Posterior cingulate gyrus (tissue), 11 donors: ENCODE results near the gene LSM4.

ENCODE experiments used
- DNase-seq, 10 donors: peaks; one replicate each; pipeline versions ENCODE4 v3.0.0 to v3.0.0-alpha.2; 2020 to 2021; ENCODE audit warnings: mixed read lengths in 3 of 10
- intact Hi-C: fragments of 100-400 bp; cut with DNase I; formaldehyde crosslinking; loops from one replicate; pipeline ENCODE4 v1.15.1; 2023

Gene LSM4

DNA sequence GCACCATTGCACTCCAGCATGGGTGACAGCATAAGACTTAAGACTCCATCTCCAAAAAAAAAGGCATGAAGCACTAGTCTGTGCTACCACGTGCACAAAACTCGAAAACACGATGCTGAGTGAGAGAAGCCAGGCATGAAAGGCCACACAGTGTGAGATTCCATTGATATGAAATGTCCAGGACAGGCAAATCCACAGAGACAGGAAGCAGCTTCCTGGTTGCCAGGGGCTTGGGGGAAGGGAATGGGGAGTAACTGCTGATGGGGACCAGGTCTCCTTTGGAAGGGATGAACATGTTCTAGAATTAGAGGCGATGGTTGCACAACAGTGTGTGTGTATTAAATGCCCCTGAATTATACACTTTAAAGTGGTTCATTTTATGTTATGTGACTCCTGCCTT is 25.6 kb downstream of the LSM4 start:
- intact Hi-C loops = no loop called here
- DNase-seq = no peak

DNA sequence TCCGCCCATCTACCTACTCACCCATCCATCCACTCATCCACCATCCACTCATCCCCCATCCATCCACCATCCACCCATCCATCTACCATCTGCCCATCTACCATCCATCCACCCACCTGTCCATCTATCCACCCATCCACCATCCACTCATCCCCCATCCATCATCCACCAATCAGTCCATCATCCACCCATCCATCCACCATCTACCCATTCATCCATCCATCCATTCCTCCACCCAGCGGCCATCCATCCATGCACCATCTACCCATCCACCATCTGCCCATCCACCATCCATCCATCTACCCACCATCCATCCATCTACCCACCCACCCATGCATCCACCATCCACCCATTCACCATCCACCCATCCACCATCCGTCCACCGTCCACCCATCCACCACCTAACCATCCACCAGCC is 27.8 kb downstream of the LSM4 start:
- DNase-seq = no peak
- intact Hi-C loops = no loop called here

DNA sequence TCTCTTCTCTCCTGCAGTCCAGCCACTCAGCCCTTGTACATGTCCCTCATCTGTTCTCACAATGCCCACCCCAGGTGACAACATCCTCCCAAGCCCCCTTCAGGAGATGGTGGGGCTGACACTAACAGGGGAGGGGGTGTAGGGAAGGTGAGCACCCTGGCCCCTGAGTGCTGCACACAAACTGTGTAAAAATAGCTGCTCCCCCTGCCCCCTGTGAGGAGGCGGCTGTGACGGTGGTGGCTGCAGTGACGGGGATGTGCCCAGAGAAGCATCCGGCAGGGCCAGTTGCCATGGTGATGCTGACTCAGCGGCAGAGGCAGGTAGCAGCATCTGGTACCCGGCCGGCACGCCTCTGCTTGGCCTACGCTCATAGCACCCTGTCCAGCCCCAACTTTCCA is 28.4 kb downstream of the LSM4 start:
- intact Hi-C loops = no loop called here
- peak in 9 of 10 donors; percentile 43 to 98 (median 86) for DNase-seq

DNA sequence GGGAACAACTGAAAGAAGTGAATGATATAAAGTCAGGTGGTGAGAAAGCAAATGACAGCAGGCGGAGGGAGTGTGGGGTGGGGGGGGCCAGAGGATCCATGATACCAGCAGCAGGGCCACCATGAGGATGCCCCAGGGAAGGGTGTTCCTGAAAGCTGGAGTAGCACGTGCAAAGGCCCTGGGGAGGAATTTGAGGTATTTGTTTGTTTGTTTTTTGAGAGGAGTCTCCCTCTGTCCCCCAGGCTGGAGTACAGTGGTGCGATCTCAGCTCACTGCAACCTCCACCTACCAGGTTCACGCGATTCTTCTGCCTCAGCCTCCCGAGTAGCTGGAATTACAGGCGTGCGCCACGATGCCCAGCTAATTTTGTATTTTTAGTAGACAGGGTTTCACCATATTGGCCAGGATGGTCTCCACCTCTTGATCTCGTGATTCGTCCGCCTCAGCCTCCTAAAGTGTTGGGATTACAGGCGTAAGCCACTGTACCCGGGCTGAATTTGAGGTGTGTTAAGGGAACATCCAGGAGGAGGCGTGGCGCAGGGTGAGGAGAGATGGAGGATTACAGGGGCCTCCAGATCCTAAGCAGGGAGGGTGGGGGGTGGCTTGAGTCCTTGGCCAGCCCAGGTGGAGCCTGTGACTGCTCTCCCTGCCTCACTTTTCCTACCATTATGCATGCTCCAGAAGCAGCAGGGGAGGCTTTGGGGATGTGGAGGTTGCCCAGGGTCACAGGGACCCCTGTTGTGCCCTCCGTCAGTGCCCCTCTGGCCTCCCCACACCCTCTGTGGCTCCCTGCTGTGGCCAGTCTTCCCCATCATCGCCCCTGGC is 29.0 kb downstream of the LSM4 start:
- intact Hi-C loops = no loop called here
- DNase-seq = peak in 1 of 10 donors; percentile 17

DNA sequence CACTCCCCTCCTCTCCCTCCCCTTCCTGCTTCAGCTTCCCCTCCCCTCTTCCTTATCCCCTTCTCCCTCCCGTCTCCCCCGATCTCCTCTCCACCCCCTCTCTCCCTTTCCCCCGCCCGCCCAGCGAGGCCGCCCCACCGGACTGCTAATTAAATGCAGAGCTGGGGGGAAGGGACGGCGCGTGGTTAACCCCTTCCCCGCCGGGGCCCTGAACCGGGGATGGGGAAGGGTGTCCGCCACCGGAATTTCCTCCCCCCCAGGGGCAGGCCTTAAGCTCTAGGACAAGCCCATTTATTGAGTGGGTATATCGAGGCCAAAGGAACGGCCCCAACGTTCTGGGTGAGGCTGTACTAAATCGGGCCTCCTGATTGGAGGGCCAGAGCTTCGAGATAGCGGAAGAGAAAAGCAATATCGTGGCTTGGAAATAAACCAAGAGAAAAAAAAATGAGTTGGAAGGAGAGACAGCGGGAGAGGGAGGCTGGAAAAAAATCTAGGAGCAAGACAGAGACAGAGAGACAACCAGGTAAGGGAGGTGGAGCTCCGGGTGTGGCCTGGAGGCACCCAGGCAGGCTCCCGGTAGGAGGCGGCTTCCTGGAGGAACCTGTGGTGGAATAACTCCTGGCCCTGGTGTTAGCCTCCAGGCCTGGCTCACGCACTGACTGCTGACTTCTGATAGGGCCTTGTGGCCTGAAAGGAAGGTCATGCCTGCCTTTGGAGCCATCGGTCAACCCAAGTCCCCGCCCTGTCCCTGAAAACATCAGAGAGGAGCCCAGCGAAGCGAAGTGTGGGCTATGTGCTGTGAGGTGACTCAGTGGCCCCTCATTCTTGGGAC is 29.9 kb downstream of the LSM4 start:
- DNase-seq = peak; percentile 49 to 94 (median 76)
- intact Hi-C loops = no loop called here

DNA sequence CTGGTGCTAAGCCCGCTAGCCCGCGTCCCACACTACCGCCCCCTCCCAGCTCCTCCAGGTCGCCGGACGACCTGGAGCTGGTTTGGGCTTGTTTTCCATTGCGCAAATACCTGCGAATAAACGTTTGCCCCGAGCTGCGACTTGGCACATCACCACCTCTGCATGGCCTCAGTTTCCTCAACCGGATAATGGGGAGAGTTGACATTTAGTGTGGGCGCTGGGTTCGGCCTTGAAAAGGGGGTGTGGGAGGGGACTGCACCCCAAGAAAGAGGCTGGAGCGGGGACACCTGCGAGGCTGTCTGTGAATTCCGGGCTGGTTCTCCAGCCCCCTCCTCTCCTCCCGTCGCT is 30.4 kb downstream of the LSM4 start:
- intact Hi-C loops = no loop called here
- DNase-seq = no peak

DNA sequence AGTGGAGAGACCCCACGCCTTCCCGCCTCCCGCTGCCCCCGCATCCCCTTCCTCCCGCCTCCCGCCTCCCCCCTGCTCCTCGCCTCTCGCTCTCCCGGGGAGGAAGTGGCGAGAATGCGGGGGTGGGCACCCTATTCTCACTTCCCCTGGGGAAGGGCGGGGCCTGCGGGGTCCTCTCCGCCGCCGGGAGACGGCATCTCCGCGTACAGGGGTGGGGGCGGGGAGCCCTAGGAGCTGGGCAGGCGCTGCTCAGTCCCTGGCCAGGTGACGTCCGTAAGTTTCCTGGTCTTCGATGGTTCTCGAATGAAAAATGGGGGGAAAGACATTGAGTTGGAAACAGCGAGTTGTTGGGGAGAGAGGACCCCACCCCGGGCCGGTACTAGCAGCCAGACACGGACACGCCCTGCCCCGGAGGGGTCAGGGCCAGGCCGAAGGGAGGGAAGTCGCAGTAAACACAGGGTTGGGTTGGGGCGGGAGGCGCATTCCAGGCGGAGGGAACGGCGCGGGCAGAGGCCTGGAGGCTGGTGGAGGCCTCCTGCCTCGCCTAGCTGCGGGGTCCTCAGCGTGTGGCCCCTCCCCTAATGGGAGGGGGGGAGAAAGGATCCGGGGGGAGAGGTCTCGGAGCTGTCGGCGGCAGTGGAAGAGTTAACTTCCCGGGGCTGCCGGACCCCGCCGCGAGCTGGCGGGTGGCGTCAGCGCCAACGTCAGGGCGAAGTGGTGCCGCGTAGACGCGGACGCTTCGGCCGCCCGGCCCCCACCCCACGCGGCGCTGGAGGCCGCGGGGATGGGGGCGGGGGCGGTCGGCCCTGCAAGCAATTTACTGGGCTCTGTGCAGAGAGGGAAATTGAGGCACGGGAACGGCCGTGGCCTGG is 31.1 kb downstream of the LSM4 start:
- DNase-seq = peak; percentile 66 to 96 (median 80)
- intact Hi-C loops = no loop called here

DNA sequence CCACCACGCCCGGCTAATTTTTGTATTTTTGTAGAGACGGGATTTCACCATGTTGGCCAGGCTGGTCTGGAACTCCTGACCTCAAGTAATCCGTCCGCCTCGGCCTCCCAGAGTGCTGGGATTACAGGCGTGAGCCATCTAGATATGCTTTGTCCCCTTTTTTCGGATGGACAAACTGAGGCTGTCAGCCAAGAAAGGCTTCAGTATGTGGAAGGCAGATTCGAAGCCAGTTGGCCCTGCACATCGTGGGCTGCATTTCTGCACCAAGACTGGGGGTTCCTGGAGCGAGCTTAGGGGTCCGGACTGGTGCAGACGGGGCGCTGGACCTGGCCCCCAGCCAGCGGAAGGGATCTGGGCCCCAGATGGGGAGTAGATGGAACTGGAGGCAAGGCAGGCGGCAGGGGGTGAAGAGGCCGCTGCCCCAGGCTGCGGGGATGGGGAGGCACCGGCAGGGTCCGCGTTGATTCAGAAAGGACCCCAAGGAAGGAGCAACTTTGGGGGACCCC is 31.8 kb downstream of the LSM4 start:
- intact Hi-C loops = no loop called here
- no peak for DNase-seq

DNA sequence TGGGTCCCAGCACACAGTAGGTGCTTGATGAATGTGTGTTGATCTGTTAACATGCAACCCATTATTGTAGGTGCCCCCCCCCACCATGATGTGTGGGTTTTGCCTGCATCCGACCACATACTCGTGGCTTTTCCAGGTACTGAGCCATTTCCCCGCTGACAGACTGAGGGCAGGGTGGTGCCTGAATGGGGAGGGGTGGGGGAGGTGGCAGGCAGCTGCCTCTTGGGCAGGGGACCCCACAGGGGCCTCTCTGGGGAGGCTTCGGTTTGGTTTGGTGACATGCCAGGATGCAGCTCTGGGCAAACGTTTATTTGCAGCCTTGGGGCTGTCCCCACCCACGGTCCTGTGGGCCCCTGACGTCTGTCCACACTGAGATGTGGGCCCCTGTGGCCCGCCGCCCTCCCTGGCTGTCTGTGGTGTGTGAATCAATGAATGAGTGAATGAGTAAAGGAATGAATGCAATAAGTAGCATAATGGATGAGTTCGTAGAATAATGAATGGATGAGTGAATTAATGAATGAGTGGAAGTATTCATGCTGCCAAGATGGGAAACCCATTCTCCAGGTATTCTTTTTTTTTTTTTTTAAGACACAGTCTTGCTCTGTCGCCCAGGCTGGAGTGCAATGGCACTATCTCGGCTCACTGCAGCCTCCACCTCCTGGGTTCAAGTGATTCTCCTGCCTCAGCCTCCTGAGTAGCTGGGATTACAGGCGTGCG is 32.4 kb downstream of the LSM4 start:
- intact Hi-C loops = no loop called here

DNA sequence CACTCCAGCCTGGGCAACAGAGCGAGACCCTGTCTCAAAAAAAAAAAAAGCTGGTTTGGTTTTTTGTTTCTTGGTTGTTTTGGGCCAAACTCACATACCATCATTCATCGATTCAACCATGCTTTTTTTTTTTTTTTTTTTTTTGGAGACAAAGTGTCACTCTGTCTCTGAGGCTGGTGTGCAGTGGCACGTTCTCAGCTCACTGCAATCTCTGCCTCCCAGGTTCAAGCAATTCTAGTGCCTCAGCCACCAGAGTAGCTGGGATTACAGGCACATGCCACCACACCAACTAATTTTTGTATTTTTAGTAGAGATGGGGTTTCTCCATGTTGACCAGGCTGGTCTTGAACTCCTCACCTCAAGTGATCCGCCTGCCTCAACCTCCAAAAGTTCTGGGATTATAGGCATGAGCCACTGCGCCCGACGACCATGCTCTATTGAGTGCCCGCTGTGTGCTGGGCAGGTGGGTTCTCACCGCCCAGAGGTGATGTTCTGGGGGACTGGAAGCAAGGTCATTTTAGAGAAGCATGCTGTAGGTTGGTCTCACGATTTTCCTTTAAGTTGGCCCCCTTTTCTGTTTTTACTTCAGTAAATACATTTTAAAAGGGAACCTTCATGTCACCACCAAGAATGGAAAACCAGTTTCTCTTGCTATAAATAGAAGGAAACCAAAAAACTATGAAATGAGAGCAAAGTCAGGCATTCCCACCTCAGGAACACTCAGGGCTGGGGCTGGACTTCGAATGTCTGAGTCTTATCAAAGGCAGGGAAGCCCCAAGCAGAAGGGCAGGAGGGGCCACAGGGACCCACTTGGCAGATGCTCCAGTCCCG is 33.2 kb downstream of the LSM4 start:
- DNase-seq = no peak
- intact Hi-C loops = no loop called here

More for the DNA sequence above, 32.4 kb downstream of the LSM4 start:
- DNase-seq = no peak

DNA sequence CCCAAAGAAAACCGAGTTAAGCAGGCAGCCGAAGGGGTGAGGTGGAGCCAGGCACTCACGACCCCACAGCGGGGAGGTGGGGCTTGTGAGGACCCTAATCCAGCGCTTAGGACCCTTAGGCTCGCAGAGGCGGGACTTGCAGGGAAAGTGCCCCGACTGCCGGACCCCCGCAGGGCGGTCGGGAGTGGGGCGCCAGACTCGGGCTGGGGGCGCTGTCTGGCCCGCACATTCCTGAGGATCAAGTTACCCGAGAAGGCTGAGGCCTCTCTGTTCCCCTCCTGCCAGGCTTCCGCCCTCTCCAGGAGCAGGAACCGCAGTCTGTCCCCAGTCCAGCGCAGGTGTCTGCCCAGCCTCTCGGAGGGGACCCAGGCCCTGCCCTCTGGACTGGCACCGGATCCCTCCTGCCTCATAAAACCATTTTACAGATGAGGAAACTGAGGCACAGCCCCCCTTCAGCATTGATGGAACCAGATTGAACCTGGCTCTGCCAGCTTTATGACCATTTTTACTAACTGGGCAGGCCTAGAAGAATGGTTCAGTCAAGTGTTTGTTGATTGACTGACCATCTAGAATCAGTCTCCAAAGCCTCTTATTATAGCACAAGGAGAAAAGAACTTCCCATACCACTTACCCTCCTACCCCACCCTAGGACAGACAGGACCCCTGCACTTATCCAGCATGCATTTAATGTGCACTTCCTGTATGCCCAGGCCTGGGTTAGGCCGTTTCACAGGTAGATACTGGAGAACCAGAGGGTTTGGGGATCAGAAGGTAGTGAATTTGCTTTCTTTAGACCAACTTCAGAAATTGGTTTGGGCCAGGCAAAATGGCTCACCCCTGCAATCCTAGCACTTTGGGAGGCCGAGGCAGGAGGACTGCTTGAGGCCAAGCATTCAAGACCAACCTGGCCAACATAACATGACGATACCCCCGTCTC is 34.8 kb downstream of the LSM4 start:
- intact Hi-C loops = no loop called here
- DNase-seq = peak in 1 of 10 donors; percentile 82

DNA sequence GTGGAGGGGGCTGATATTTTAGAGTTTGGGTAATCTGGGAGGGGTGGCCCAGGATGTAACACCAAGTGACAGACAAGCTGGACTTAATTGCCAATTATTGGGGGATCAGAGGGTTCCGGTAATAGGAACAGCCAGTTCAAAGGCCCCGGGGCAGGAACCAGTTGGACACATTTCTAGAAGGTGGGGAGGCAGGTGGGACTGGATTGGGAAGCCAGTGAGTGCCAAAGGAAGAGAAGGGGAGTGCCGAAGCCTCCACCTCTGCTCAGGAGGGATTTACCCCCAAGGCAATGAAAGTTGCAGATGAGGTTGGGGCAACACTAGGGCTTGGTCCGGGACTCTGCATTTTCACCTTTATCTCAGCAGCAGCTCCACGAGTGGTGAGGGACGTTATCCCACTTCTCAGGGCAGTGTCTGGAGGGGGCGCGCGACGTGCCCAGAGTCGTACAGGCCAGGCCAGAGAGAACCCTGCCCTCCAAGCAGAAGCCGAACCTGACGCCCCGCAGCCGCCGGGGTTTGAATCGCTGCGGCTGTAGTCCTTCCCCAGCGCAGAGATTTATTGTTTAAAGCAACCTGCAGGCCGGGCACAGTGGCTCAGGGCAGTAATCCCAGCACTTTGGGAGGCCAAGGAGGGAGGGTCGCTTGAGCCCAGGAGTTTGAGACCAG is 35.8 kb downstream of the LSM4 start:
- intact Hi-C loops = no loop called here

DNA sequence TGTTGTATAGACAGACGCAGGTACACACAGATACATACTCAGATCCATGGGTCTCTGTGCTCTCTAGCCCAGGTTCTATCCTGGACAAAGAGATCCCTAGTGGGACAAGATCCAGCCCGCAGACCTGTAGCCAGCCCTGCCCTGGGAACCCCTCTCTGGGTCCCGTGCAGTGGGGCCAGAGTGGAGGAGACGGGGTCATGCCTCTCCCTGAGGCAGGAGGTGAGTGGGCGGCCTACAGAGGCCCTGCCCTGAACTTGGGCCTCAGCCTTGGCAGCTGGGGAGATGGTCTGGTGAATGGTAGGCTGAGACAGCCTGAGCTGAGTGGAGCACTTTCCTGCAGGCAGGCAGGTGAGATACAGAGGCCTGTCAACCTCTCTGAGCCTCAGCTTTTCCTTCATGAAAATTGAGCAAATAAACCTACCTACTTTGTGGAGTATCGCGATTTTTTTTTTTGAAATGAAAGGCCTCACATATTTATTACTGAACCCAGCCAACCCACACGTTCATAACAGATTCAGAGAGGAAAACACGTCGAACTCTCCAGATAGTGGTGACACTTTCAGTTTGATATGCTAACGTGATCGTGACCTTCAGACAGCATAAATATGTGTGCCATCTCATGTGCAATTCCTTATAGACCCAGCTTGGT is 38.0 kb downstream of the LSM4 start:
- intact Hi-C loops = no loop called here
- DNase-seq = no peak

More for the DNA sequence above, 35.8 kb downstream of the LSM4 start:
- no peak for DNase-seq

DNA sequence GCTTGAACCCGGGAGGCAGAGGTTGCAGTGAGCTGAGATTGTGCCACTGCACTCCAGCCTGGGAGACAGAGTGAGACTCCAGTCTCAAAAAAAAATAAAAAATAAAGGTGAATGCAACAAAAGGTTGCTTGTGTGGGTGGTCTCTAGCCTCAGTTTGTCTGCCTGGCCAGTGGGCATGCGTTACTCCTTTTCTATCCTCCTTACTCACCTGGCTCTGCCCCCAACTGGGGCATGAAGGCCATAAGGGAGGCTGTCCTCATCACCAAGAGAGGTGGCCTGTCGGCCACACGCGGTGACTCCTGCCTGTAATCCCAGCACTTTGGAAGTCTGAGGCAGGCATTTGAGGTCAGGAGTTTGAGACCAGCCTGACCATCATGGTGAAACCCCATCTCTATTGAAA is 39.5 kb downstream of the LSM4 start:
- DNase-seq = no peak
- intact Hi-C loops = no loop called here

DNA sequence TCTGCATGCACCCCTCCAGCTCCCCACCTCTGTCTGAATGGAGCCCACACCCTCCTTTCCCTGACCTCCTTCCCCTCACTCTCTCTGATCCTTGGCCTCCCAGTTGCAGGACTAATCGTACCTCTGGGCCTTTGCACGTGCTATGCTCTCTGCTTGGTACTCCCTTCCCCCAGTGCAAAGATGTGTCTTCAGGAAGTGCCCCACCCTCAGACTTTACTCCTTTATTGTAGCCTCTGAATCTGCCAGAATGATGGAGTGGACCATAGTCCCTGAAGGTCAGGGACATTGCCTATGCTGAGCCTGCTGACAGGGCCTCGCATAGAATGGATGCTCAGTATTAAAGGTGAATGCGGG is 40.1 kb downstream of the LSM4 start:
- intact Hi-C loops = no loop called here
- no peak for DNase-seq

DNA sequence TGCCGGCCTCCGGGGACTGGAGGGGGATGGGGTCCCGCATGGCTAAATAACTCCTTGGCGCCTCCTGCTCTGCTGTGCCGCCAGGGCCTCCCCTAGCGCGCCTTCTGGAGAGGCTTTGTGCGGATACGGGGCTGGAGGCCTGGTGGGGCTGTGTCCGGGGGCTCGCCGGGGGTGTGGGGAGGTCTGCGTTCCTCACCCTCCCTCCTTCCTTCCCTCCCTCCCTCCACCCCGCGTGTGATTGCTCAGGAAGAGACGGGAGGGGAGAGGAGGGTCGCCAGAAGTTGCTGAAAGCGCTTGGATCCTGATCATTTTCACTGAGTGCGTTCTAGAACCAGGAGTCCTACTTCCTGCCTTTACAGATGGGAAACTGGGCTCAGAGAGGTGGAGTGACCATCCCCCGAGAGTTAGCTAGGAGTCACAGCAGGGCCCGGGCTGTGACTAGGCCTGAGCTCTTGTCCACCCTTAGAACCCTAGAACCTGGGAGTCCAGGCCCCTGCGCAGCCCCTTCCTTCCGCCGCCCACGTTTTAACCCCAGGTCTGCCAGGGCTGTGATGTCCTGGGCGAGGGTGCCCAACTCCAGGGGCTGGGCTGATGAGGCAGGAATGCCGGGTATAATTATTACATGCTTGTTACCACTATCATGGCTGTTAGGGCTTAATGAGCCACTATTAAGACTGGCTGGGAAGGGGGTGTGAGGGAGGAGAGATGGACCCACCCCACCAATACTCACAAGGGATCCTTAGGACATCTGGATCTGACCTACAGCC is 40.7 kb downstream of the LSM4 start:
- DNase-seq = peak in 2 of 10 donors; percentile 33 to 86
- intact Hi-C loops = no loop called here
